Tibial nerve (tissue), 4 donors: ENCODE measurements around the gene TBP. TPM values are rescaled to one million over a fixed set of nuclear protein-coding genes. Genes with fewer than 3 reads are reported as not detected.
"Not testable (repeated sequence)": the region's sequence is repeated elsewhere in the genome, so short reads cannot be mapped to it uniquely, and the experiment has no call there.

ENCODE experiments used
- DNase-seq, 2 donors: peaks; one replicate each; pipeline ENCODE4 v3.0.0-alpha.2; 2019; ENCODE audit warnings: low spot score in 2 of 2
- H3K27ac ChIP-seq, 4 donors: fragments of 200-600 bp; sonication (generic) in 3 of 4; one replicate each; pipeline ENCODE4 v1.5.1; 2017 to 2019; ENCODE audit warnings: mild to moderate bottlenecking in 1 of 4
- H3K27me3 ChIP-seq, 2 donors: fragments of 200-600 bp; sonication (generic) in 1 of 2; one replicate each; pipeline versions ENCODE4 v1.5.1 to v1.6.0; 2017 to 2019
- H3K36me3 ChIP-seq, 3 donors: fragments of 200-600 bp; sonication (generic); one replicate each; pipeline ENCODE4 v1.5.1; 2018 to 2019
- H3K4me1 ChIP-seq, 4 donors: fragments of 200-600 bp; sonication (generic) in 3 of 4; one replicate each; pipeline ENCODE4 v1.5.1; 2017 to 2019
- H3K4me3 ChIP-seq, 4 donors: fragments of 200-600 bp; sonication (generic) in 3 of 4; one replicate each; pipeline ENCODE4 v1.5.1; 2017 to 2019; ENCODE audit warnings: mild to moderate bottlenecking in 1 of 4, moderate library complexity in 1 of 4
- H3K9me3 ChIP-seq, 4 donors: fragments of 200-600 bp; sonication (generic) in 3 of 4; one replicate each; pipeline ENCODE4 v1.5.1; 2017 to 2019
- EP300 ChIP-seq, 2 donors: sonication (generic); formaldehyde crosslinking; IDR thresholded peaks; one replicate each; pipeline ENCODE4 v1.6.1; 2017; ENCODE audit warnings: antibody characterized with exemption in 2 of 2, mild to moderate bottlenecking in 1 of 2
- POLR2A ChIP-seq, 2 donors: fragments of 450-650 bp; IDR thresholded peaks; one replicate each; pipeline ENCODE4 v1.6.1; 2017; ENCODE audit warnings: antibody characterized with exemption in 2 of 2, mild to moderate bottlenecking in 2 of 2, moderate library complexity in 2 of 2
- WGBS, 2 donors: methylation state at CpG; one replicate each; pipeline ENCODE4 v1.1.5; 2018; 5-methylcytosine and 5-hydroxymethylcytosine counted together
- total RNA-seq, 4 donors: library from RNA; depleted of rRNA; stranded (reverse); fragments of >200 nt; gene quantifications; one replicate each; pipeline ENCODE4 v1.1.0, GENCODE V29; 2016
- TF ChIP-seq, protein P1 (sequence below), 5 experiments: fragments of 200-600 bp in 3 of 5; fragments of 450-650 bp in 2 of 5; sonication (generic) in 3 of 5; IDR thresholded peaks; one replicate each; pipeline ENCODE4 v1.5.1; 2016 to 2019; ENCODE audit warnings: antibody characterized with exemption in 5 of 5, mild to moderate bottlenecking in 3 of 5, moderate library complexity in 2 of 5

Gene TBP
- total RNA-seq: 10 to 100 TPM; 14.5 to 16.1 (median 15.6) TPM

GRCh38 chr6:170554013-170554795 lies at the start of gene TBP:
TBP (plus strand) TSS chr6:170554369; CDS start chr6:170557030, 2,661 bp downstream.
- H3K4me3 ChIP-seq: peak within 1 kb of the TSS; percentile 85 to 99 (median 86)
- H3K27me3 ChIP-seq: no peaks in the 10 kb centered on the region
- DNase-seq: peak; percentile 92 to 97
- TF ChIP-seq POLR2A (IDR thresholded peaks at IDR 0.05) (peak; percentile 7 to 31), EP300 (IDR thresholded peaks at IDR 0.05) (peak; percentile 96 to 97)
- TF ChIP-seq, protein P1, sequence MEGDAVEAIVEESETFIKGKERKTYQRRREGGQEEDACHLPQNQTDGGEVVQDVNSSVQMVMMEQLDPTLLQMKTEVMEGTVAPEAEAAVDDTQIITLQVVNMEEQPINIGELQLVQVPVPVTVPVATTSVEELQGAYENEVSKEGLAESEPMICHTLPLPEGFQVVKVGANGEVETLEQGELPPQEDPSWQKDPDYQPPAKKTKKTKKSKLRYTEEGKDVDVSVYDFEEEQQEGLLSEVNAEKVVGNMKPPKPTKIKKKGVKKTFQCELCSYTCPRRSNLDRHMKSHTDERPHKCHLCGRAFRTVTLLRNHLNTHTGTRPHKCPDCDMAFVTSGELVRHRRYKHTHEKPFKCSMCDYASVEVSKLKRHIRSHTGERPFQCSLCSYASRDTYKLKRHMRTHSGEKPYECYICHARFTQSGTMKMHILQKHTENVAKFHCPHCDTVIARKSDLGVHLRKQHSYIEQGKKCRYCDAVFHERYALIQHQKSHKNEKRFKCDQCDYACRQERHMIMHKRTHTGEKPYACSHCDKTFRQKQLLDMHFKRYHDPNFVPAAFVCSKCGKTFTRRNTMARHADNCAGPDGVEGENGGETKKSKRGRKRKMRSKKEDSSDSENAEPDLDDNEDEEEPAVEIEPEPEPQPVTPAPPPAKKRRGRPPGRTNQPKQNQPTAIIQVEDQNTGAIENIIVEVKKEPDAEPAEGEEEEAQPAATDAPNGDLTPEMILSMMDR (IDR thresholded peaks at IDR 0.05): peak in 1 of 5 experiments; percentile 34
- peak within 1 kb of the TSS; percentile 92 to 97 (median 96) for H3K27ac ChIP-seq
- H3K9me3 ChIP-seq: no peaks in the 10 kb centered on the region
- H3K4me1 ChIP-seq: peaks cover 6 to 72% (median 38%) of the 10 kb centered on the region in 4 donors
- peaks cover 0 to 28% (median 0%) of the 10 kb centered on the region in 3 donors for H3K36me3 ChIP-seq
- 0 to 1% methylated on average over 30 to 51 of the region's 51 CpGs for WGBS, 2 donors

GRCh38 chr6:170504479-170504878 lies 49.7 kb upstream of the TBP start:
- DNase-seq: no peak
- Histone ChIP-seq H3K4me1 (no peaks in the 10 kb centered on the region), H3K9me3 (peaks cover 0 to 39% (median 0%) of the 10 kb centered on the region in 4 donors), H3K4me3 (no peak overlapping the region), H3K27me3 (peaks cover 0 to 9% of the 10 kb centered on the region in 2 donors), H3K27ac (no peak overlapping the region), H3K36me3 (no peaks in the 10 kb centered on the region)
- TF ChIP-seq EP300 (IDR thresholded peaks at IDR 0.05): no peak
- 62 to 71% methylated on average over 4 of the region's 4 CpGs for WGBS, 2 donors

DNA sequence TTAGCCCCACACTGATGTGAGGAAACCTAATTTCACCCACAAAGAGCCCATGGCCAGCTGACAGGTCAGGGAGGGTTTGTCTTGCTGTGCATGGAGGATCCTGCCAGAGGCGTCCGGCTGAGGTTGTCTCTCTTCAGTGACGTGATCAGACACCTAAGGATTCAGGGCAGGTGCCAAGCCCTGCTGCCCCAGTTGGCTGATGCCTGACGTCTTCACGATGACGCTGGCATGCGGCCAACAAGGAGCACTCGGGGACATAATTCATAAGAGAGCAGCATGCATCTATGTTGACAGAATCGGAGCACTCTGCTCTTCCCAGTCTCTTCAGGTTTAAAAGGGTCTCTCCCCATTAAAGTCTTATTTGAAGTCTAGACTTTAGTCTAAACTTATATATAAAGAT lies 48.9 kb upstream of the TBP start:
- 44 to 50% methylated on average over 9 of the region's 9 CpGs for WGBS, 2 donors
- TF ChIP-seq EP300 (IDR thresholded peaks at IDR 0.05): no peak
- TF ChIP-seq, protein P1 (IDR thresholded peaks at IDR 0.05): no peak
- no peak for TF ChIP-seq POLR2A (IDR thresholded peaks at IDR 0.05)
- no peak for DNase-seq
- H3K4me3 ChIP-seq: no peak overlapping the region
- H3K36me3 ChIP-seq: no peaks in the 10 kb centered on the region
- H3K9me3 ChIP-seq: peaks cover 0 to 37% (median 0%) of the 10 kb centered on the region in 4 donors
- H3K27me3 ChIP-seq: peaks cover 0 to 9% of the 10 kb centered on the region in 2 donors
- no peak overlapping the region for H3K27ac ChIP-seq
- no peaks in the 10 kb centered on the region for H3K4me1 ChIP-seq

DNA sequence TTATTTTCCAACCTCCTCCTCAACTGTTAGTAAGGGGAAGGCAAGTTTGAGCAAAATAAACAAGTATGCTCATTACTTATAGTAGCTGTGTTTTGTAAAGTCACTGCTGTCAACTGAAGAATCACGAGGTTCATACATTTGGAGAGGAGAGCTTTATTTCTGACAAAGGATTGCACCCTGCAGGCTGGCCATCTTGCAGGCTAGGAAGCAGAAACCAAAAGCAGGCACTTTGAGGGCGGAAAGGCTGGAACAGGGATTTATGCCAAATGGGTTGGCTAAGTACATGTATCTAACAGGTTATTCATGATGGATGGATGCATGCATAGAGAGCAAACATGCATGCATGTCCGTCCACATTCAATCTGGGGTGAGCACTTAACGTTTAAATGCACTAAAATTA lies 47.7 kb upstream of the TBP start:
- H3K36me3 ChIP-seq: no peaks in the 10 kb centered on the region
- WGBS, 2 donors: 73 to 80% methylated on average over 4 of the region's 4 CpGs
- no peak overlapping the region for H3K27ac ChIP-seq
- no peak for DNase-seq
- H3K4me3 ChIP-seq: no peak overlapping the region
- peaks cover 0 to 26% (median 0%) of the 10 kb centered on the region in 4 donors for H3K9me3 ChIP-seq
- TF ChIP-seq EP300 (IDR thresholded peaks at IDR 0.05) (no peak), POLR2A (IDR thresholded peaks at IDR 0.05) (no peak)
- TF ChIP-seq, protein P1 (IDR thresholded peaks at IDR 0.05): no peak
- peaks cover 0 to 7% of the 10 kb centered on the region in 2 donors for H3K27me3 ChIP-seq
- no peaks in the 10 kb centered on the region for H3K4me1 ChIP-seq

GRCh38 chr6:170507728-170508127 lies 46.4 kb upstream of the TBP start:
- H3K4me3 ChIP-seq, H3K27ac ChIP-seq, H3K27me3 ChIP-seq, H3K4me1 ChIP-seq, DNase-seq, H3K36me3 ChIP-seq: not testable (repeated sequence)
- peaks cover 0 to 13% (median 0%) of the 10 kb centered on the region in 4 donors for H3K9me3 ChIP-seq
- 70 to 78% methylated on average over 2 of the region's 2 CpGs for WGBS, 2 donors

GRCh38 chr6:170508275-170508674 lies 45.9 kb upstream of the TBP start:
- H3K27ac ChIP-seq, H3K4me1 ChIP-seq, H3K4me3 ChIP-seq, H3K27me3 ChIP-seq, DNase-seq, H3K36me3 ChIP-seq, H3K9me3 ChIP-seq: not testable (repeated sequence)
- 40 to 67% methylated on average over 1 of the region's 1 CpG for WGBS, 2 donors

- H3K27ac ChIP-seq, H3K27me3 ChIP-seq, H3K4me1 ChIP-seq, H3K36me3 ChIP-seq, H3K4me3 ChIP-seq, H3K9me3 ChIP-seq, DNase-seq: not testable (repeated sequence)
- 62 to 72% methylated on average over 5 of the region's 5 CpGs for WGBS, 2 donors
These were observed 45.1 kb upstream of the TBP start for GRCh38 chr6:170508892-170509722.
